Mammary epithelial cell (primary cell): Measurements from ENCODE around the gene PIF1.
"Not testable (repeated sequence)": the region's sequence is repeated elsewhere in the genome, so short reads cannot be mapped to it uniquely, and the experiment has no call there.

ENCODE experiments used
- CTCF ChIP-seq, 2 donors: IDR thresholded peaks in 1 of 2; conservative IDR thresholded peaks in 1 of 2; 2 replicates each; pipeline ENCODE4 v1.5.1; 2011 to 2012; ENCODE audit warnings: inconsistent platforms in 2 of 2, low read length in 2 of 2, mild to moderate bottlenecking in 2 of 2, control low read depth in 1 of 2, low read depth in 1 of 2; ENCODE audit not compliant: insufficient read depth in 1 of 2; ENCODE audit errors: extremely low read depth in 1 of 2
- EZH2 ChIP-seq: IDR thresholded peaks from 2 replicates; pipeline ENCODE4 v1.6.1; 2012; ENCODE audit warnings: low read length, inconsistent platforms, borderline replicate concordance

DNA sequence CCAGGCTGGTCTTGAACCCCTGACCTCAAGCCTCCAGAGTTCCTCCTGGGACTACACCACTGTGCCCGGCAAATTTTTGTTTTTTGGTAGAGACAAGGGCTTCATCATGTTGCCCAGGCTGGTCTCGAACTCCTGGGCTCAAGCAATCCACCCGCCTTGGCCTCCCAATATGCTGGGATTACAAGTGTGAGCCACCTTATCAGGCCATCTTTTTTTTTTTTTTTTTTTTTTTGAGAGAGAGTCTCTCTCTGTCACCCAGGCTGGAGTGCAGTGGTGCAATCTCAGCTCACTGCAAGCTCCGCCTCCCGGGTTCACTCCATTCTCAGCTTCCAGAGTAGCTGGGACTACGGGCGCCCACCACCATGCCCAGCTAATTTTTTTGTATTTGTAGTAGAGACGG lies 11.2 kb downstream of the PIF1 start:
- TF ChIP-seq CTCF (conservative IDR thresholded peaks at IDR 0.05 in 1 of 2, IDR thresholded peaks at IDR 0.05 in 1 of 2; ENCODE audit: extremely low read depth in 1 of 2, insufficient read depth in 1 of 2, low read depth in 1 of 2, low read length in 2 of 2); EZH2: not testable (repeated sequence)
